HL-60 (cell line): Measurements from ENCODE around the gene TNNT1.

Source experiments
- DNase-seq, 2 experiments: peaks; one replicate each; pipeline ENCODE4 v3.0.0-alpha.2; 2010 to 2020; ENCODE audit warnings: low read depth in 1 of 2, low spot score in 1 of 2
- H3K27ac ChIP-seq: fragments of 250-450 bp; sonication (Bioruptor Pico); replicated peaks from 2 replicates; pipeline ENCODE4 v1.5.1; 2020; ENCODE audit warnings: mild to moderate bottlenecking, moderate library complexity
- H3K27me3 ChIP-seq: fragments of 250-450 bp; sonication (Bioruptor Pico); 2 replicates; pipeline ENCODE4 v1.5.1; 2021; ENCODE audit warnings: mild to moderate bottlenecking, moderate library complexity; ENCODE audit not compliant: insufficient read depth, poor library complexity, severe bottlenecking
- H3K4me3 ChIP-seq: replicated peaks from 2 replicates; pipeline ENCODE4 v1.5.1; 2011; ENCODE audit warnings: mild to moderate bottlenecking, control low read depth, low read length; ENCODE audit not compliant: insufficient read depth
- CTCF ChIP-seq: IDR thresholded peaks from one replicate; pipeline ENCODE4 v1.5.1; 2011; ENCODE audit warnings: low read length, control low read depth, inconsistent platforms; ENCODE audit not compliant: insufficient read depth
- GABPA ChIP-seq: IDR thresholded peaks from 2 replicates; pipeline ENCODE4 v1.6.1; 2012; ENCODE audit warnings: low read depth
- POLR2AphosphoS5 ChIP-seq: IDR thresholded peaks from 2 replicates; pipeline ENCODE4 v1.6.1; 2012; ENCODE audit warnings: low read depth
- REST ChIP-seq: IDR thresholded peaks from 2 replicates; pipeline ENCODE4 v1.6.1; 2012; ENCODE audit warnings: low read depth; ENCODE audit not compliant: insufficient replicate concordance
- SPI1 ChIP-seq: IDR thresholded peaks from 2 replicates; pipeline ENCODE4 v1.6.1; 2012; ENCODE audit warnings: low read depth, mild to moderate bottlenecking, borderline replicate concordance

TNNT1 gene

DNA sequence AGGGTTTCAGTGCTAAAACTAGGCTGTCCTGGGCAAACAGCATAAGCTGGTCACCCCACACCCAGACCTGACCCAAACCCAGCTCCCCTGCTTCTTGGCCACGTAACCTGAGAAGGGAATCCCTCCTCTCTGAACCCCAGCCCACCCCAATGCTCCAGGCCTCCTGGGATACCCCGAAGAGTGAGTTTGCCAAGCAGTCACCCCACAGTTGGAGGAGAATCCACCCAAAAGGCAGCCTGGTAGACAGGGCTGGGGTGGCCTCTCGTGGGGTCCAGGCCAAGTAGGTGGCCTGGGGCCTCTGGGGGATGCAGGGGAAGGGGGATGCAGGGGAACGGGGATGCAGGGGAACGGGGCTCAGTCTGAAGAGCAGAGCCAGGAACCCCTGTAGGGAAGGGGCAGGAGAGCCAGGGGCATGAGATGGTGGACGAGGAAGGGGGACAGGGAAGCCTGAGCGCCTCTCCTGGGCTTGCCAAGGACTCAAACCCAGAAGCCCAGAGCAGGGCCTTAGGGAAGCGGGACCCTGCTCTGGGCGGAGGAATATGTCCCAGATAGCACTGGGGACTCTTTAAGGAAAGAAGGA lies 34.4 kb downstream of the TNNT1 start:
- H3K27ac ChIP-seq = no peak overlapping the region
- no peak for TF ChIP-seq GABPA
- no peak for TF ChIP-seq POLR2AphosphoS5
- no peak for TF ChIP-seq REST
- TF ChIP-seq CTCF = no peak
- TF ChIP-seq SPI1 = no peak
- DNase-seq = no peak
- H3K4me3 ChIP-seq = no peak overlapping the region
- no peaks in the 10 kb centered on the region for H3K27me3 ChIP-seq

GRCh38 chr19:55113570-55114039 lies 35.4 kb downstream of the TNNT1 start:
- Histone ChIP-seq H3K27ac (no peak overlapping the region), H3K27me3 (no peaks in the 10 kb centered on the region), H3K4me3 (no peak overlapping the region)
- TF ChIP-seq REST = no peak
- TF ChIP-seq SPI1 = no peak
- TF ChIP-seq GABPA = no peak
- DNase-seq = peak in 1 of 2 experiments; percentile 42

DNA sequence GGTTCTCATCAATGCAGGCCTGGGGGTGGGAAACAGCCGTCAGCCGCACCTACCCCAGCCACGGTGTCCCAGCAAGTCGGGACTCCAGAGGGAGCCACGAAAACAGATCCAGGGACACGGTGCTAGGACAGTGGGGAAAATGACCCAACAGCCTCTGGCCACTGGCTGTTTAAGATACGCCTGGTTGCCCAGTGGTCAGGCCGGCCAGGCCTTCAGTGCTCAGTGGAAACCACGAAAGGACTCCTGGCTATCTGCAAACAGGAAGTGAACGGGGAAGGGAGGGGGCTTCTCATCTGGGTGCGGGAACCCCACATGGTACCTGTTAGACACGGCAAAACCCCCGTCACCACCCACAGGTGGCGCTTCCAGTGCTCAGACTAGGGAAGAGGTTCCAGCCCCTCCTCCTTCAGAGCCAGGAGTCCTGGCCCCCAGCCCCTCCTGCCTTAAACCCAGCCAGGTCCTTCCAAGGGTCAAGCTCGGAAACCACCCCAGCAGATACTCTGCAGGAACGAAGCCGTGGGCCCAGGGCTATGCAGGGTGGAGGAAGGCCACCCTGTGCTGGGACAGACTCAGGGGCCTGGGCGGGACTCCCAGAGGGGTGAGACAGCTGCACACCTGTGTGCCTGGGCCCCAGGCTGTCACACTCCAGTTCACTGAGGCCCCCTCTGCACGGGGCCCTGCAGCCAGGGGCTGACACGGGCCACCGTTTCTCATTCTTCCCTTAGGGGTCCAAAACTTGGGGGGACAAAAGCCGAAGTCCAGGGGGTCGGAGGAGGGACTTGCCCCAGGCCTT lies 36.0 kb downstream of the TNNT1 start:
- no peaks in the 10 kb centered on the region for H3K27me3 ChIP-seq
- H3K4me3 ChIP-seq = no peak overlapping the region
- no peak for DNase-seq
- TF ChIP-seq SPI1 (no peak), CTCF (no peak), POLR2AphosphoS5 (no peak), GABPA (no peak), REST (no peak)
- H3K27ac ChIP-seq = no peak overlapping the region
